Cerebellar cortex (tissue), 1 donor: Measurements from ENCODE around the gene FBXO41.
"Not testable (repeated sequence)": the region's sequence is repeated elsewhere in the genome, so short reads cannot be mapped to it uniquely, and the experiment has no call there.

Experiments used
- DNase-seq: peaks from one replicate; pipeline ENCODE4 v3.0.0-alpha.2; 2015; ENCODE audit warnings: low spot score

The FBXO41 gene

DNA sequence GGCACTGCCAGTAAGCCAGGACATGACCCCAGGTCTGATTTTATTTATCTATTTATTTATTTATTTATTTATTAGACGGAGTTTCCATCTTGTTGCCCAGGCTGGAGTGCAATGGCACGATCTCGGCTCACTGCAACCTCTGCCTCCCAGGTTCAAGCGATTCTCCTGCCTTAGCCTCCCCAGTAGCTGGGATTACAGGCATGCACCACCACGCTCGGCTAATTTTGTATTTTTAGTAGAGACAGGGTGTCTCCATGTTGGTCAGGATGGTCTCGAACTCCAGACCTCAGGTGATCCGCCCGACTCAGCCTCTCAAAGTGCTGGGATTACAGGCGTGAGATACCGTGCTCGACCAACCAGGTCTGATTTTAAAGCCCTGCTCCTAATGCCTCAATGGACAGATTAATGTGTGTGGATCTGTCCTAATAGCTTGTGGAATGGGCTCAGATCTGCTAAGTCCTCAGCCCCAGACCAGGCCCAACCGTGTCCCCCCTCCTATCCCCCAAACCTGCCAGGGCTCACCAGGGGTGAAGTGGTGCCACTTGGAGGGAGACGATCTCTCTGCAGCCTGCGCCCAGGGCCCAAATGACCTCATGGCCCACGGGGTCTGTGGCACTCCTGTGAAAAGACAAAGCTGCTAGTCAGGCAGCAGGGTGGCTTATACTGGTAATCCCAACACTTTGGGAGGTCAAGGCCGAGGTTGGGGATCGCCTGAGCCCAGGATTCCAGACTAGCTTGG is 21.4 kb downstream of the FBXO41 start:
- not testable (repeated sequence) for DNase-seq

DNA sequence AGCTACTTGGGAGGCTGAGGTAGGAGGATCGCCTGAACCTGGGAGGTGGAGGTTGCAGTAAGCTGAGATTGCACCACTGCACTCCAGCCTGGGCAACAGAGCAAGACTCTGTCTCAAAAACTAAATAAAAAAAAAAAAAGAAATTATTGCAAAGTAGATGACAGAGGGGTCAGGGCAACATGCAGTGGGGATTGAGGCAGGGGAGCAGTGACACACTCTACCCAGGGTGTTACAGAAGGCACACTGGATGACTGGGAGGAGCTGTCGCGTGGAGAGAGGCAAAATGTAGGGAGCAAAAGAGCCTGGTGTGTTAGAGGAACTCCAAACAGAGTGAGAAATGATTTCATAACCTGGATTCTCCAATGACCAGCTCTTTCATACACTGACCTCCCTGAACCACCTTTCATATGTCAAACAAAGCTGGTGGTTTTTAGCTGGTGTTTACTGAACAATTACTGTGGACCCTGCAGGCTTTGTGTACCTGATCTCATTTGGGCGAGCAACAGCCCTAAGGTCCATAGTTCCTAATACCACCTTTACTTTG is 22.1 kb downstream of the FBXO41 start:
- no peak for DNase-seq

DNA sequence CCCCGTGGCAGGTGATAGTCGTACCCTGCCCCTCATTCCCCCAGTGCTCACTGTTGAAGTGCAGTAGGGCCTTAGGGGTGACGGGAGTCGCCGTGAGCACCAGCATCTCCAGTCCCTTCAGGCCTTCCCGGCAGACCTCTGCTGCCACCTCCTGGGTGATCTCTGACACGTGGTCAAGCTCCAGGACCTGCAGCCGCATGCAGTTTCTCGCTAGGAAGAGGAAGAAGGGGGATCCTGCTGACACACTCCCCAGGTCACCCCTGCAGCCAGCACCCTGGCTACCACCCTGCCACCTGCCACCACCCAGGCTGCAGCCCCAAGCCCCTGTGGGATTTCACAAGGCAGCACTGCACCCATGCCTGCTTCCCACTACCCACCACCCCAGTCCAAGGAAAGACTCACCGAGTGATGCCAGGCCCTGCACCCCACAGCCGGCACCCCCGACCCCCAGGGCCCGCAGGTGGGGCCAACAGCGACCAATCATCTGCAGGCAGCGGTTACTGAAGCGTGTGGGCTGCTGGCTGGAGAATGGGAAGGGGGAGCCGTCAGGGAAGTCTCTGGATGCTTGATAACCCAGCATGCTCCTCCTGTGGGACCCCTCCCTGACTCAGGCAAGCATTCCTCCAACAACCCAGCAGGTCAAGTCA is 23.8 kb downstream of the FBXO41 start:
- peak; percentile 82 for DNase-seq

DNA sequence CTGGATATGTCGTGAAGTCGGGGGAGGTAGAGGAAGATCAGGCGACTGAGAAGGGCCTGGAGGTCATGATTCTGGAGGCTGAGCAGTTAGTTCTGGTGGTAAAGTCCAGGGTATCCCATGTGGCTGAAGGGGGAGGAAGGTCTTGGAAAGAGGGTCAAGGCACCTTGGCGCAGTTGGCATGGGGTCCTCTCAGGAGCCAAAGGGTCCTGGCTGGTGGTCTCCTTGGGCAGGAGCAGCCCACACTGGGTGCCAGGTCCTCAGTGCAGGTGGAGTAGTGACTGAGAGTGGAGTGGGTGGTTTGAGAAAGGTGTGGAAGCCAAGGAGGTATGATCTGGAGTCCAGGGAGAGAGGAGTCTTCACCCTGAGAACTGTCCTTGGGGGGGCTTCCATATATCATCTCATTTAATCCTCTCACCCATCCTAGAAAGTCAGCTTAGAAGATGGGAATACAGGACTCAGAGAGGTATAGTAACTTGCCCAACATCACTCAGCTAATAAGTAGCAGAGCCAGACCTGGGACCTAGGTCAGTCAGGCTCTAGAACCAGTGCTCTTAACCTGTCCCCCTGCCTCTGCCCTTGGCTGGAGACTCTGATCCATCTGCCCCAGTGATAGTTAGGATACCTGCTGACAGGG is 24.5 kb downstream of the FBXO41 start:
- no peak for DNase-seq

DNA sequence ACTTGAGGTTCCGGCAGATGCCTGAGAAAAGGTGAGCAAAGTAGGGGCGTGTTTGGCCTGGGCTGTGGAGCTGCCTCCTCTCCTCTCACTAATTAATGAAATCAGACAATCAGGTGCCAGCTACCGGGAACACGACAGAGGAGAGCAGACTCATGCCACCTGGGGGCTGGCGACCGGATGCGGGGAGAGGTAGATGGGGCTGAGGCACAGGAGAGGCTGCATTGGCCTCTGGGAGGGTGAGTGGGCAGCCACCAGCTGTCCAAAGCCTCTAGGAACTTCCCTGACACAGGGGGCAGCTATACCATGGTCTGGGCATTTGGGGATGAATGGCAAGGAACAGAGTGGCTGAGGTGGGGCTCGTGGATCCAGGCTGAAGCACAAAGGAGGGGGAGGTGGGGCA is 25.0 kb downstream of the FBXO41 start:
- DNase-seq, result no peak

DNA sequence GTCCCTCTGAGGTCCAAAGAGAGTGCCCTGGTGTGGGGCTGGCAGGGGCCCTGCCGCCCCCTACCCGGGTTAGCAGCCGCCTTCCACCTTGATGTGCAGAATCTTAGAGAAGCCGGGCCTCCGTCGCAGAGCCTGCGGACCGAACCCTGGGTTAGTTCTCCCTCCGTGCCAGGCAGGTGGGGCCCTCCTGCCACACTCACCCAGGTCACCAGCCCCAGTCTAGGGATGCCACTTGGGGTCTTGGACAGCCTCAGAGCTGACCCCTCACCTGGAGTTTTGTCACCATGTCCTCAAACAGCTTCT is 25.4 kb downstream of the FBXO41 start:
- DNase-seq, result no peak

DNA sequence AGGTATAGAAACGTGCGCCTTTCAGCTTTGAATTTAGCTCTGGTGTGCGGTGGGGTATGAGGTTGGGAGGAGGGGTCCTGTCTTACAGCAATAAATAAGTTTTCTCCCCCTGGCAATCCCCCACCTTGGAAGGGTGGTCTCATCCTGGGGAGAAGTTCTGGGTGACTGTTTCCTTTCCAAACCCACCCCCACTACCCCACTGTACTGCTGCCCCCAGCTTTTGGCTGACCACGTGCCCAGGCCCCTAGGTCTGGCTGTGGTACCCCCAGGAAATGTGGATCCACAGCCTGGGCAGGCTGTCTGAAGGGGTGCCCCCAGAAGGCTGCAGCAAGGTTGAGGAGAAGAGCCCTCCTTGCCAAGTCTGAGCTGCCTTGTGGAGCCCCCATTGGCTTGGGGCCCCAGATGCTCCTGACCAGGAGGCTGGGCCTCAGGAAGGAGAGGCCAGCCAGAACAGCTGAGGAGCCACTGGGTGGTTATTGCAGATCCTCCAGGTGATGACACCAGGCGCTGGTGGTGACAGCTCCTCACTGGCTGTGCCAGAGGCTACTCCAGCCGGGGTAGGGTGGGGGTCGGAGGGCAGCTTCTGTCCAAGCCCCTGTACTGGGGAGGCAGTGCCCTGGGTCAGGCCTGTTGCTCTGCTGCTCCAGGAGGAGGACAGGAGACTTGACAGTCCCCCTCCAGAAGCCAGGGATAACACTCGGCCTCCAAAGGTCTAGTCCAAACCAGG is 25.9 kb downstream of the FBXO41 start:
- no peak for DNase-seq

DNA sequence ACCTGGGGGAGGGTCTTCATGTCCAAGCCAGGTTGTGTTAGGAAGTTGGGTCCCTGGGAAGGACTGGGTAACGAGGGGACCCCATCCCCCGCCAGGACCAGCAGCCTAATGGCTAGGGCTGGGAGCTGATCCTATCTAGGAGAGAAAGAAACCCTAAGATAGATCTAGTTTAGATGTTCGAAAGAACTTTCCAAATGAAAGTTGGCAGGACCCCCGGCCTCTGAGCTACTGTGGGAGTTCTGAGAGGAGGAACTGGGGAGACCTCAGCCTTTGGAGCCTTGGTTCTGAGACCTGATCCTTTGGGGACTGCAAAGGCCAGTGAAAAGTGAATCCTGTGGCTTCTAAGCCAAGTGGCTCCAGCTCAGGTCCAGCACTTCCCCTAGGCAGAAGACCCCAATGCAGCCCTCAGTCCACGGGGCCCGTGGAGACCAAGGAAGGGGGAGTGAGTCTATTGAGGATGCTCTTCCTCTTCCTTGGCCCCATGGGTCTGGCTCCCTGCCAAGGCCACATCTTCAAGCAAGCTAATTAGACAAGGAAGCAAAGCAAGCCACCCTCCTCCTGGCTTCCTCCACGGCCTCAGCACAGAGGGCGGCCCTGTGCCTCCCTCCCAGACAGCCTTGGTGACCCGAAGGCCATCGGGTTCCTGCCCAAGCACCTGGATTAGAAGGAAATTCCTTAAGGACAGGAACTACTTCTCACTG is 26.7 kb downstream of the FBXO41 start:
- no peak for DNase-seq

DNA sequence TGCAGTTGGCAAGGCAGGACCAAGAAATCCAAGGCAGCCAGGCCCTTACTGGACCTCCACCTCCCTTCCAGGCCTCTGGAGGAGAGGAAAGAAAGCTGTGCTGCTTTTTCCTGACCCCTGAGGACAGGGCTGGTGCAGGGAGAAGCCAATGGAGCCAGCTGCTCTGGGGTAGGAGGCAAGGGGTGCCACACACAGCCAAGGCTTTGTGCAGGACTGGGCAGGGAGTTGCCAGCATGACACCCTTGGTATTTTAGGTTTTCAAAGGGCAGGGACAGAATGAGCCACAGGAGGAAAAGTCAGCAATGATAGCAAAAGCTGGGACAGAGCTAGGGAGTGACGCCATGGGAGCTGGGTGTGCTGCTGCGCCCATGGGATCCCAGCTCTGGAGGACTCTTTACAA is 27.3 kb downstream of the FBXO41 start:
- DNase-seq, result no peak

DNA sequence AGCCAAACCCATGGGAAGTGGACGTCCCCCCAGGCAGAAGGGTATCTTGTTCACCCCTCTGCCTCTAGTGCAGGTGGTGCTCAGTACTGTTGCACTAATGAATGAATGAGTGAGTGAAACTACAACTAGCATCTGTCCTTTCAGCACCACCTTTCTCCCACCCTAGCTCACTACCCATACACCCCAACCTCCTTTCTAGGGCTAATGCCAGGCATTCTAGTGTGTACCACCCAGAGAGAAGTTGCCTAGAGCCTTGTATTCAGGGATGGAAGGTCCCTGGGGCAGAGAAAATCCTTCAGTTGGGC is 27.7 kb downstream of the FBXO41 start:
- DNase-seq, result no peak

DNA sequence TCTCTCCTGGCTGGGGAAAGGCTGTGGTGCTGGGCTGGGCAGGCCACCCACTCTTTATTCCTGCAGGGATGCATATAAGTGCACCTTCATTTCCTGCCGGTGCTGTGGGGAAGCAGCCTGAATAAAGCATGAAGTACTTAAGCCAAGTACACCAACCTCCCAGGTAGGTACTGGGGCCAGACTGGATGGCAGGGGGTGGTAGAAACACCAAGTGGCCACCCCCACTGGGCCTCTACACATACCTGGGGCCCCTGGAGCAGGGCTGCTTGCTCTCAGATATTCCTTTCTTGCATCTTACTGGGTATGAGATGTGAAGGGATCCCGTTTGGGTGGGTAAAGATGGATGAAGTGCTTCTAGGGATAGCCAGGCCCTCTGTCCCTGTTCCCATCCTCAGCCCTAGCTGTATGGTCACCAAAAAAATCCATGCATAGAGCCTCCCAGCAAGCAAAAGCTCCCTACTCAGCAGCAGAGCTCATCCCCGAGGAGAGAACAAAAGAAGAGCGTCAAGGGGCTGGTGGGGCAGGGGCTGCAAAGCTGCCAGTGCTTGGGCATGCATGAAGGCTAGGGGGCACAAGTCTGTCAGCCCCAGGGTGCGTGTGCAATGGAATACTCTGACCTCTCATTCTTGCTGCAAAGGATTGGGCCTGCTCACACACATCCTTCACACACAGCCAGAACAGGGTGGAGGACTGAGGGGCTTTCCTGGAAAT is 28.2 kb downstream of the FBXO41 start:
- no peak for DNase-seq

DNA sequence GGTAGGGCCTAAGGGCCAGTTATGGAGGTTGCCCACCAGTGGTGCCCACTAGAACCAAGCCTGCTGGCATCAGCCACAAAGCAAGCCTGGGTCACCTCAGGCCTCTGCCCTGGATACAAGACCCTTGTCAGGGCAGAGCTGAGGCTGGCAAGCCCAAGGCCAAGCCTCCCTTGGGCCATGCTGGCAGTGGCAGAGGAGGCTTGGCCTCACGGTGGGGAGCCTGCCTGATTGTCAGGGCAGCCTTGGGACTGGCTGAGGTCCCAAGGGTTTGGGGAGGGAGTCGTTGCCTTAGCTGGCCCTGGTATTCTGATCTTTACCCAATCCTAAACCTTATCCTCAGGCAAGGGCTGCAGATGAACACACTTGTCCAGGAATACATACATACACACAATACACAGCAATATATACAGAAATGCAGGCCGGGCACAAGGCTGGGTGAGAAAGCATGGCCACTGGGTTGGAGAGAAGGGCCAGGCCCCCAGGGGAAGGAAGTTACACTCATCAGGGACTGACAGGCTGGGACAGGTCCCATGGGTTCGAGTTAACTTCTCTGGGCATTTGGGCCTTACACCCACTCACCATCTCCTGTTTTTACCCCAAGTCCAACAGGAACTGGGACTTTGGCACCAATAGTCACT is 29.2 kb downstream of the FBXO41 start:
- no peak for DNase-seq

DNA sequence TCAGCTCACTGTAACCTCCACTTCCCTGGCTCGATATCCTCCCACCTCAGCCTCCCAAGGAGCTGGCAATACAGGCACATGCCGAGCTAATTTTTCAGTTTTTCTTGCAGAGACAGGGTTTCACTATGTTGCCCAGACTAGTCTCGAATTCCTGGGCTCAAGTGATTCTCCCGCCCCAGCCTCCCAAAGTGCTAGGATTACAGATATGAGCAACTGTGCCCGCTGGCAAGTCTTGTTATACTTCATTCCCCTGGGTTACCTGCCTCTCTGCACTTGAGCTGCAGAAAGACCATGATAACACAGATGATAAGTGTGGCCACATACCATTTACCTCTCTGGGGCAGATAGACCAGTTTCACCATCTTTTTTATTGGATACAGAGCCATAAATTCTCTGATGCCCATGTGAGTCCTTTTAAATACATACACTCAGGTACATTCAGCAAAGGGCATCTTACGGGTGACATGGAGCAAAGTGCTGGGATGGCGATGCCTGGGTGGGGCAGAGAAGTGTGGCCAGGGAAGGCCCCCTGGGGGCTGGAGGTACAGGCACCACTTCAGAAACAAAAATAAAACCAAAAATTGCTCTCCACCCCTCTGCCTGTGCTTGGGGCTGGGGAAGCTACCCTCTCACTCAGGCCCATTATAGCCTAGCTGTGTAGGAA is 29.8 kb downstream of the FBXO41 start:
- no peak for DNase-seq

DNA sequence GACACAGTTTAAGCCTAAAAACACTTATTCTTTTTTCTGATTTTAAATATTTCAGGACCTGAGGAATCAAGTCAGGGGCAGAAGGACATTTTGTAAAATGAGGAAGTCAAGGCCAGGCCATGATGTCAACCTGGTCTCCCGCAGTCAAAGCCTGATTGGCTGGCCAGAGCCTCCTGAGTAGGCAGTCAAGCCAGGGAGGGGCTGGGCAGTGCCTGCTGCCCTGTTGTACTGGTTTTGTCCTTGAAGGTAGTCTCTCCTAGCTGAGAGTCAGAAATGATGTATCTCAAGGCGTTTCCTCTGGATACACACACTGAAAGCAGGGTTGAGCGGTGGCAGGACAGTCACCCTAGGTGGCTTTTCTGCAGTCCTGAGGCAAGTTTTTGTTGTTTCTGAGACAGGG is 30.4 kb downstream of the FBXO41 start:
- DNase-seq, result no peak

DNA sequence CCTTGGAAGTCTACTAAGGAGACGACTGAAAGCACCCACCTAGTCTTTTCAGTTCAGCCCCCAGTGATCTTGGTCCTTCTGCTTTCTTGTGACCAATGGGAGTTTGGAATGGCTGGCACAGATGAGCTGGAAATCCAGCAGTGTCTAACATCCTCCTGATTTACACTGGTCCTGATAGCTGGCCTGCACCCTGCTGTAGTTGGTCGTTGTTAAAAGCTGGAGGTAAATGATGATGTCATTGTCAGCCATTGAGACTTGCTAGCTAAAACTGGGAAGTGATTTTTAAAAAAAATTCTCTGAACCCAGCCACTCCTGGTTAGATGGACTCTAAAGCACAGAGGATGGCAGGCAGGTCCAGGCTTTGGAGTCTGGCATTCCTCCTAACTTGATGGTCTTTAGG is 30.9 kb downstream of the FBXO41 start:
- no peak for DNase-seq

DNA sequence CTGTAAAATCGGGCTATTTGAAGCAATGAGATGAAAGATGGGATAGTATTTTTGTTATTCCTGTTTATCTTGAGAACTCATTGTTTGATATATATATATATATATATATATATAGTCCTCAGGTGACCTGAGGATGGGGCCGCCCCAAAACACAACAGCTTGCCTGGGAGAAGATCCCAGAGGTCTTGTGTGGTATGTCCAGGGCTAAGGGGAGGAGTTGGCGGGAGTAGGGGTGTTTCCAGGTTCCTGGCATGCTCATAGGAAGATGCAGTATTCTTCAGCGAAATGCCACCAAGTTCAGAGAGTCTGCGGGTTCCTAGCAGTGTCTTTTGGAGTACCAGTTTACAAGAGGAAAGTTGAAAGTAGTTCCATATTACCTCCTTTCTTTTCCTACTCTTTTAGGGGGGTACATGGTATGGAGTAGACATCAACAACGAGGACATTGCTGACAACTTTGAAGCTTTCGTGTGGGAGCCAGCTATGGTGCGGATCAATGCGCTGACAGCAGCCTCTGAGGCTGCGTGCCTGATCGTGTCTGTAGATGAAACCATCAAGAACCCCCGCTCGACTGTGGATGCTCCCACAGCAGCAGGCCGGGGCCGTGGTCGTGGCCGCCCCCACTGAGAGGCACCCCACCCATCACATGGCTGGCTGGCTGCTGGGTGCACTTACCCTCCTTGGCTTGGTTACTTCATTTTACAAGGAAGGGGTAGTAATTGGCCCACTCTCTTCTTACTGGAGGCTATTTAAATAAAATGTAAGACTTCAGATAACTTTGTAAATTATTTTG is 31.8 kb downstream of the FBXO41 start:
- DNase-seq, result no peak

DNA sequence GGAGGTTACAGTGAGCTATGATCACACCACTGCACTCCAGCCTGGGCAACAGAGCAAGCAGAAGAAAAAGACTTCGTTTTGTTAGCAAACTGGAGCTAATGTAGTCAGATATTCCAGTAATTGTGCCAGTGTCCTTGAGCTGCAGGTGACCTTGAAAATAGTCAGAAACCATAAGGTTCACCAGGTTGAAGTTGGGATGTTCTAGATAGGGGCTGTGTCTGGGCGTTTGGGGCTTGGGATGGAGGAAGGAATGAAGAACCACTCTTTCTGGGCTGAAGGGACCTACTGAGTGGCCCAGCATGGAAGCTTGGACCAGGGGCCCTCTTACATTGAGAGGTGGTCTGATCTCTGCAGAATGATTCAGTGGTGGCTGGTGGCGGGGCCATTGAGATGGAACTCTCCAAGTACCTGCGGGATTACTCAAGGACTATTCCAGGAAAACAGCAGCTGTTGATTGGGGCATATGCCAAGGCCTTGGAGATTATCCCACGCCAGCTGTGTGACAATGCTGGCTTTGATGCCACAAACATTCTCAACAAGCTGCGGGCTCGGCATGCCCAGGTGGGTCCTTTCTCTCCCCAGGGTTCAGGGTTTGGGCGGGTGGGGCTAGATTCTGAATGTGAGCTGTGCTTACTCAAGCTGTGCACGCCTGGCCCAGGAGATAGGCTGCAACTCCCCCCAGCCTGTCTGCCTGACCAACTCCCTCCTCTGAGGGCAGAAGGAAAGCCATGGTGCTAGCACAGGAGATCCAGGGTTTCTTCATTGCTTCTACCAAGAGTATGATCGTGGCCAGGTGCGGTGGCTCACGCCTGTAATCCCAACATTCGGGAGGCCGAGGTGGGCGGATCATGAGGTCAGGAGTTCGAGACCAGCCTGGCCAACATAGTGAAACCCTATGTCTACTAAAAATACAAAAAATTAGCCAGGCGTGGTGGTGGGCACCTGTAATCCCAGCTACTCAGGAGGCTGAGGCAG is 33.1 kb downstream of the FBXO41 start:
- no peak for DNase-seq

DNA sequence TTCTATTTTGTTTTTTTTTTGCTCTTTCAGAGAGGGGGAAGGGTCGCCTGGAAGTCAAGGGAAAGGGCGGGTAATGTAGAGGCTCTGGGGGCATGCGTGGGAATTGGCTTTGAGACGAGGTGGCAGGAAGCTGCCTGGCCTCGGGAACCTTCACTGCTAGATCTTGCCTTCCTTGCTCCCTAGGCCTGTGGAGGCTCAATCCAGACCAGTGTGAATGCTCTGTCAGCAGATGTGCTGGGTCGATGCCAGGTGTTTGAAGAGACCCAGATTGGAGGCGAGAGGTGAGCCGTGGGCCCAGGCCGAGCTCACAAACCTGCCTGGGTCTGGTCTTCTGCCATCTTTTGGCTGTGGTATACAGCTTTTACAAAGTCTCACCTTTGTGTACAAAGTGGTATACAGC is 34.6 kb downstream of the FBXO41 start:
- DNase-seq, result no peak

DNA sequence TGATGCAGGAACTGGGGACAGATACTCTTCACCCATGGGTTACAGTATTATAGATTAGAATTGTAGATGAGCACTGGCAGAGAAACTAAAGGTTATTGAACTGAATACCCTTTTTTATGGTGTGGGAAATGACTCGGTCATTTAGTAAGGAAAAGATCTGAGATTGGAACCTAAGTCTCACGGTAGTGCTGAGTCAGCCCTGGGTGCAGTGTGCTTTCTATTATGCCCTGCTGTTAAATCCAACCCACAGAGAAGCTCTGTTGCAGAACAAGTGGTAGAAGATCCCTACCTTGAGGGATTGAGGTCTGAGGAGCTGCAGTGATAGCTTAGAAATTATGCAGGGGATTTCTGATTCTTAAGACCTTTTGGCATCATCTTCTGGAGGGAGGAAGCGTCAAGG is 37.4 kb downstream of the FBXO41 start:
- DNase-seq, result no peak
